Kidney tubule cell (primary cell): ENCODE measurements around the gene PSMD6.

Experiments
- DNase-seq: peaks from one replicate; pipeline ENCODE4 v3.0.0-alpha.2; 2018; ENCODE audit warnings: low spot score

Gene PSMD6

GRCh38 chr3:63977893-63978292, 45.4 kb downstream of the PSMD6 start:
- DNase-seq, result peak; percentile 23

GRCh38 chr3:63976872-63977200, 46.5 kb downstream of the PSMD6 start:
- no peak for DNase-seq

GRCh38 chr3:63976161-63976871, 47.0 kb downstream of the PSMD6 start:
- peak; percentile 56 for DNase-seq

- DNase-seq, result peak; percentile 24
Observed at GRCh38 chr3:63975723-63976122, 47.6 kb downstream of the PSMD6 start.

- no peak for DNase-seq
Observed at GRCh38 chr3:63974451-63974850, 48.8 kb downstream of the PSMD6 start.

- DNase-seq, result no peak
Observed at GRCh38 chr3:63973406-63973805, 49.9 kb downstream of the PSMD6 start.

GRCh38 chr3:63972987-63973386, 50.3 kb downstream of the PSMD6 start:
- DNase-seq, result no peak

GRCh38 chr3:63972196-63972595, 51.1 kb downstream of the PSMD6 start:
- DNase-seq, result peak; percentile 63

GRCh38 chr3:63970631-63971475, 52.4 kb downstream of the PSMD6 start:
- DNase-seq, result no peak

- DNase-seq, result no peak
Observed at GRCh38 chr3:63969876-63970275, 53.4 kb downstream of the PSMD6 start.

GRCh38 chr3:63968612-63969350, 54.5 kb downstream of the PSMD6 start:
- peak; percentile 44 for DNase-seq

GRCh38 chr3:63967675-63968611, 55.4 kb downstream of the PSMD6 start:
- peak; percentile 66 for DNase-seq

GRCh38 chr3:63966871-63967270, 56.4 kb downstream of the PSMD6 start:
- DNase-seq, result no peak

- no peak for DNase-seq
Observed at GRCh38 chr3:63966007-63966406, 57.3 kb downstream of the PSMD6 start.

GRCh38 chr3:63964681-63965485, 58.4 kb downstream of the PSMD6 start:
- no peak for DNase-seq

- no peak for DNase-seq
Observed at GRCh38 chr3:63963496-63963895, 59.8 kb downstream of the PSMD6 start.

- DNase-seq, result peak; percentile 67
Observed at GRCh38 chr3:63961891-63962290, 61.4 kb downstream of the PSMD6 start.
